Fibroblast of villous mesenchyme (primary cell): Measurements from ENCODE around the gene LBR. TPM values are rescaled to one million over a fixed set of nuclear protein-coding genes. Genes with fewer than 3 reads are reported as not detected.
A peak's percentile ranks its signal among the peaks of the same experiment; 100 is the strongest.
"Not testable (repeated sequence)": the region's sequence is repeated elsewhere in the genome, so short reads cannot be mapped to it uniquely, and the experiment has no call there.

Experiments
- DNase-seq: peaks from one replicate; pipeline ENCODE4 v3.0.0-alpha.2; 2010; ENCODE audit warnings: low read depth
- H3K4me3 ChIP-seq: 2 replicates; pipeline ENCODE4 v1.5.1; 2011; ENCODE audit warnings: low read depth, mild to moderate bottlenecking, low read length
- total RNA-seq: library from RNA; depleted of rRNA; stranded (reverse); fragments of >200 nt; gene quantifications from 2 replicates; pipeline ENCODE4 v1.2.3, GENCODE V29; 2012
- TF ChIP-seq, protein P1 (sequence below): IDR thresholded peaks from 2 replicates; pipeline ENCODE4 v1.5.1; 2012; ENCODE audit warnings: low read depth, mild to moderate bottlenecking, low read length; ENCODE audit not compliant: insufficient read depth

LBR gene
- 38.7 and 55.7 TPM in 2 replicates for total RNA-seq

DNA sequence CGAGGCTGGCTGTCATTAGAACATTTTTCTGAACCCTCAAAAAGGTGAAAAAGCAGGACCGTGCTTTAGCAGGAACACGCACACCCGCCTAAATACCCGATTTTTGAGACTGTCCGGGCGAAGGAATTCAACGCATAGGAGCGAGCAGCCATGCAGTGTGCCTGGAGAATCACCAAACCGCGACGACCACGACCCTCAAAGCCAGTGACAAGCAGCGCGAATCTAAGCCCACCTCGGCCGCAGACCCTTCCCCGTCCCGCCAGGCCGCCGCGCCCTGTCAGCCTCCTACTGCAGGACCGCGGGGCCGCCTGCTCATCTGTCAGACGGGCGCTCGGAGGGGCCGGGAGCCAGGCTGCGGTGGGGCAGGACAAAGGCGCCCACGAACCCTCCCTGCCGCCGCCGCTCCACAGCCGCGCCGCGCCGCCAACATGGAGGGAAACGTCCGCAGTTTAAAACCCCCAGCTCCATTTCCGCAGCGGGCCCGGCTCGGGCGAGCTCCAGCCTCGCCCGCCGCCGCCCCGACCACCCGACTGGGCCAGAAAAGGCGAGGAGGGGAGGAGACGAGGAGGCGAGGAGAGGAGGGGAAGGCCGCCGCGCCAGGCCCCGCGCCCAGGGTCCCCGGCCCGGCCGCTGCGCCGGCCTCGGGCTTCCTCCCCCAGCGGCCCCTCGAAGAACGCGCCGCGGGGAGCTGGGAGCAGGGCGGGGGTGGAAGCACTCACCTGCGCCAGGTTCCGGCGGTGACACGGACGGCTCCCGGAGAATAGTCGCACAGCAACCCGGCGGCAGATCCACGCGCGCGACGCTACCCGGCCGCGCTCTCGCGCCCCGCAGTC is at the start of gene LBR:
Gene LBR (minus strand): TSS at position 804 of the 833 bp plus-strand sequence. CDS start 3,963 bp downstream, outside the sequence.
- DNase-seq, result peak; percentile 54
- TF ChIP-seq, protein P1, sequence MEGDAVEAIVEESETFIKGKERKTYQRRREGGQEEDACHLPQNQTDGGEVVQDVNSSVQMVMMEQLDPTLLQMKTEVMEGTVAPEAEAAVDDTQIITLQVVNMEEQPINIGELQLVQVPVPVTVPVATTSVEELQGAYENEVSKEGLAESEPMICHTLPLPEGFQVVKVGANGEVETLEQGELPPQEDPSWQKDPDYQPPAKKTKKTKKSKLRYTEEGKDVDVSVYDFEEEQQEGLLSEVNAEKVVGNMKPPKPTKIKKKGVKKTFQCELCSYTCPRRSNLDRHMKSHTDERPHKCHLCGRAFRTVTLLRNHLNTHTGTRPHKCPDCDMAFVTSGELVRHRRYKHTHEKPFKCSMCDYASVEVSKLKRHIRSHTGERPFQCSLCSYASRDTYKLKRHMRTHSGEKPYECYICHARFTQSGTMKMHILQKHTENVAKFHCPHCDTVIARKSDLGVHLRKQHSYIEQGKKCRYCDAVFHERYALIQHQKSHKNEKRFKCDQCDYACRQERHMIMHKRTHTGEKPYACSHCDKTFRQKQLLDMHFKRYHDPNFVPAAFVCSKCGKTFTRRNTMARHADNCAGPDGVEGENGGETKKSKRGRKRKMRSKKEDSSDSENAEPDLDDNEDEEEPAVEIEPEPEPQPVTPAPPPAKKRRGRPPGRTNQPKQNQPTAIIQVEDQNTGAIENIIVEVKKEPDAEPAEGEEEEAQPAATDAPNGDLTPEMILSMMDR, result no peak
- peak within 1 kb of the TSS; percentile 89 for H3K4me3 ChIP-seq

DNA sequence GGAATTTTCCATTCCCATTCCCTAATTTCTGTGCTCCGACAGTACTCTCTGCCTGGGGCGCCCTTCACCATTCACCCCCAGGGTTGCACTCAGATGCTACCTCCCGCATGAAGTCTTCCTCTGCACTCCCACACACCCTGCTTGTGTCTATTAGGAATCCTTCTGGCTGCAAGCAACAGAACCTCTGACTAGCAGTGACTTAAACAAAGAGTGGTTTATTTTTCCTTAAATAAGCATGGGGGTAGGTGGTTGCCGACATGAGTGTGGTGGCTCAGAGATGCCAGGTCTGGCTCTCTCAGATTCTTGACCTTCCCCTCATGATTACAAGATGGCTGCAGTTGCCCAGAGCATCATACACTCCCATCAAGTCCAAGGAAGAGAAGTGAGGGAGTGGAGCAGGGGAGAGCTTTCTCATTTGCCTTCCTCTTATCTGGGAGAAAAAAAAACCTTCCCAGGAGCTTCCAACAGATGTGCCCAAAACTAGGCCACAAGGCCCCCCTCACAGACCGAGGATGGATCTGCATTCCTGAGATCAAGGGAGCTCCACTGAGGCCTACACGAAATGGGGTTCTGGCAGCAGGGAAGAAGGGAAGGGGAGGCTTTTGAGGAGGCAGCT is 49.6 kb upstream of the LBR start:
- TF ChIP-seq, protein P1, result no peak
- DNase-seq, result no peak
- H3K4me3 ChIP-seq, result no peak overlapping the region

DNA sequence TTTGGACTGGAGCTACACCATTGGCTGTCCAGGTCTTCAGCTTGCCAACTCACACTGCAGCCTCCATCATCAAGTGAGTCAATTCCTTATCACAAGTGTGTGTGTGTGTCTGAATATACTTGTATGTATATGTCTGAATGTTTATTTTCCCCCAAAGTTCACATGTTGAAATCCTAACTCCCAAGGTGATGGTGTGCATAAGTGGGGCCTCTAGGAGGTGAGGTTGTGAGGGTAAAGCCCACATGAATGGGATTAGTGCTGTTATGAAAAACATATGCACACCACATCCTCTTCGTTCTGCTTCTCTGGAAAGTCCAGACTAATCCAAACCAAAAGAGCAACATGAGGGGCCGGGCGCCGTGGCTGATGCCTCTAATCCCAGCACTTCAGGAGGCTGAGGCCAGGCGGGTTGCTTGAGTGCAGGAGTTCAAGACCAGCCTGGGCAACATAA is 48.7 kb upstream of the LBR start:
- TF ChIP-seq, protein P1, result no peak
- no peak overlapping the region for H3K4me3 ChIP-seq
- no peak for DNase-seq

DNA sequence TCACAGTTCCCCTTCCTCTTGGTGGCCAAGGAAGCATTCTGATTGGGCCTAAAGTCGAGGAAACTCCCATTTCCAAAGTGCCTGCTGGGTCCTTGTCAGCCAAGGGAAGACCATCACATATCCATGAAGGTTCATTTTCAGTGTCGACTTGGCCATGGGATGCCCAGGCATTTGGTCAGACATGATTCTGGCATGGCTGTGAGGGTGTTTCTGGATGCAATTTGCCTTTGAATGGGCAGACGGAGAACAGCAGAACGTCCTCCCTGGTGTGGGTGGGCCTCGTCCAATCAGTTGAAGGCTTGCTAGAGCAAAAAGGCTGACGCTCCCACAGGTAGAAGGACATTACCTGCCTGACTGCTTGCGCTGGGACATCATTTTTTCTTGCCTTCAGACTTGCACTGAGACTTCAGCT is 48.3 kb upstream of the LBR start:
- no peak for DNase-seq
- no peak overlapping the region for H3K4me3 ChIP-seq
- TF ChIP-seq, protein P1, result no peak

DNA sequence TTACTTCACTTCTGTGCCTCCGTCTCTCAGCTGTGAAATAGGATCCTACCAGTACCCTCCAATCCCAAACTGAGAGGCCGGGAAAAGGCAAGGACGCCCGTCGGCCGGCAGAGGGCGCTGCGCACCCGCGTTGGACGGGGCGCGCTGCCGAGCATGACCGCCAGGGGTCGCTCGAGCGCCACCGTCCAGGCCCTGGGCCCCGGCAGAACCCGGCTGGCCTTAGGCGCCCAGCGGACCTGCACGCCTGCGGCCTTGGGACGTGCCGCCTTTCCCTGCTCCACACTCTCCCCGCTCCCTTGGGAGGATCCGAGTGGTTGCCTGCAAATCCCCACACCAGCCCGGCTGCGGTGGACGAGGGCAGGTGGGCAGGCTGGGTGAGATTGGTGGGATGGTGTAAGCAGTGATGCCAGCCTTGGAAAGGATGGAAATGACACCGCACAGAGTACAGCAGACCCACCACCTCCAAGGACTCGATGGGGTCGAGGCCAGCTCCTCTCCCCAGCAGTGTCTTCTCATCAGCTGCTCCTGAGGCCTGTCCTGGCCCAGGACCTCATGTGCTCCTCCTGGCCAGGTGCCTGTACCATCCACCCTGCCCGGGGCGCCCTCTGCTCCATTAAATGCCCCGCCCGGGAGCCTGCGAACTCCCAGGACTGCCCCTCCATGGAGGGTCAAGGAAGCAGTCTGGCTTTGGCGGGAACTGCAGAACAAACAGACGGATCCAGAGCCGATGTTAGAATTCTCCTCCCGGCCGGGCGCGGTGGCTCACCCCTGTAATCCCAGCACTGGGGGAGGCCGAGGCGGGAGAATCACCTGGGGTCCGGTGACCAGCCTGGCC is 47.4 kb upstream of the LBR start:
- peak; percentile 70 for DNase-seq
- TF ChIP-seq, protein P1, result peak; percentile 100
- H3K4me3 ChIP-seq, result no peak overlapping the region

DNA sequence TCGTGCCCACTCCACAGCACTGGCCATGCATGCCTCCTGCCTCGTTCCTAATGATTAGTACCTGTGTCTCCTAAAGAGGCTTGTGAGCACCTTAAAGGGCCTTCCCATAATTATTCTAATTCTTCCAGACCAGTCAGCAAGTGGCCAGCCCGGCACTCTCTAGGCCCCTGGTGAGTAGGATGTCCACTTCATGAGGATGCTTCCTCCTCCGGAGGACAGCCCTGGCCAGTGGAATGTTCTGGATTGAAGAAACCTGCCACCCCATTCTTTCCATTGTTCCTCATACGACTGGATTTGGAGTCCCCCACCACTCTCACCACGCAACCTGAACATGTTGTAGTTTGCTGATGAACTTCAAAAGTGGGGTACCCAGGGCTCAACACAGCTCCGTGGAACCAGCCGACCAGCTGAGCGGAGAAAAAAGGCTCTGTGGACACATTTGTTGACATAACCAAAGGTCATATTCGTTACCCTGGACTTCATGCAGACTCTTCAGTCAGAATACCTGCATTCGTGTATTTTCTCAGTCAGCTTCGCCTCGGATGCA is 46.7 kb upstream of the LBR start:
- TF ChIP-seq, protein P1, result no peak
- no peak for DNase-seq

DNA sequence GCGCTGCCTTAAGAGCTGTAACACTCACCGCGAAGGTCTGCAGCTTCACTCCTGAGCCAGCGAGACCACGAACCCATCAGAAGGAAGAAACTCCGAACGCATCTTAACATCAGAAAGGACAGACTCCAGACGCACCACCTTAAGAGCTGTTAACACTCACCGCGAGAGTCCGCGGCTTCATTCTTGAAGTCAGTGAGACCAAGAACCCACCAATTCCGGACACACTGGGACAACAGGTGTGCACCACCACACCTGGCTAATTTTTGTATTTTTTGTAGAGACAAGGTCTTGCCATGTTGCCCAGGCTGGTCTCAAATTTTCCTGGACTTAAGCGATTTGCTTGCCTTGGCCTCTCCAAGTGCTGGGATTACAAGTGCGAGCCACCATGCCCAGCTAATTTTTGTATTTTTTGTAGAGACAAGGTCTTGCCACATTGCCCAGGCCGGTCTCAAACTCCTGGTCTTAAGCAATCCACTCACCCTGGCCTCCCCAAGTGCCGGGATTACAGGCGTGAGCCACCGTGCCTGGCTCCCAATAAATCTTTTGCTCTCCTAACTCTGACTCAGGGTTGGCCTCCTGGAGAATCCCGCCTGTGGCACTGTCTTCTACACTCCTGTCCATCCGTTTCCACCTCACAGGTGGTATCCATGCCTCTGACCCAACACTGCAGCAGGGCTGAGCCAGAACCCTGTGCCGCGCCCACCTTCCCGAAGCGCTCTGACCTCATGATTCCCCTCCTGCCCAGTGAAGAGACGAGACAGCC is 46.0 kb upstream of the LBR start:
- not testable (repeated sequence) for H3K4me3 ChIP-seq, DNase-seq

More for the DNA sequence above, 46.7 kb upstream of the LBR start:
- H3K4me3 ChIP-seq, result no peak overlapping the region

DNA sequence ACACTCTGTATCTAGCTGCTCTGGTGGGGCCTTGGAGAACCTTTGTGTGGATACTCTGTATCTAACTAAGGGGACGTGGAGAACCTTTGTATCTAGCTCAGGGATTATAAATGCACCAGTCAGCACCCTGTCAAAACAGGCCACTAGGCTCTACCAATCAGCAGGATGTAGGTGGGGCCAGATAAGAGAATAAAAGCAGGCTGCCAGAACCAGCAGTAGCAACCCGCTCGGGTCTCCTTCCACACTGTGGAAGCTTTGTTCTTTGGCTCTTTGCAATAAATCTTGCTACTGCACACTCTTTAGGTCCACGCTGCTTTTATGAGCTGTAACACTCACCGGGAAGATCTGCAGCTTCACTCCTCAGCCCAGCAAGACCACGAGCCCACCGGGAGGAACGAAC is 45.4 kb upstream of the LBR start:
- DNase-seq, H3K4me3 ChIP-seq: not testable (repeated sequence)
